Fibroblast of the aortic adventitia (primary cell): Measurements from ENCODE around the gene PCSK6. TPM values are rescaled to one million over a fixed set of nuclear protein-coding genes. Genes with fewer than 3 reads are reported as not detected.

Experiments
- DNase-seq: peaks from one replicate; pipeline ENCODE4 v3.0.0-alpha.2; 2010; ENCODE audit warnings: low read depth
- H3K4me3 ChIP-seq: 2 replicates; pipeline ENCODE4 v1.5.1; 2011; ENCODE audit warnings: low read depth, mild to moderate bottlenecking, control low read depth, low read length, moderate library complexity
- CTCF ChIP-seq: IDR thresholded peaks from 2 replicates; pipeline ENCODE4 v1.5.1; 2011; ENCODE audit warnings: mild to moderate bottlenecking, low read length, control low read depth, inconsistent platforms; ENCODE audit not compliant: insufficient read depth
- total RNA-seq: library from RNA; depleted of rRNA; stranded (reverse); fragments of >200 nt; gene quantifications from 2 replicates; pipeline ENCODE4 v1.2.3, GENCODE V29; 2012; ENCODE audit warnings: low replicate concordance

The PCSK6 gene
- total RNA-seq, 1 donor: 0.81 TPM

GRCh38 chr15:101500865-101501551 lies 11.5 kb upstream of the PCSK6 start:
- DNase-seq: no peak
- no peak overlapping the region for H3K4me3 ChIP-seq
- TF ChIP-seq CTCF: no peak

GRCh38 chr15:101499863-101500713 lies 10.6 kb upstream of the PCSK6 start:
- TF ChIP-seq CTCF: no peak
- no peak overlapping the region for H3K4me3 ChIP-seq
- no peak for DNase-seq

GRCh38 chr15:101498717-101499480 lies 9.4 kb upstream of the PCSK6 start:
- TF ChIP-seq CTCF: no peak
- no peak for DNase-seq
- no peak overlapping the region for H3K4me3 ChIP-seq

- H3K4me3 ChIP-seq: no peak overlapping the region
- DNase-seq: no peak
- TF ChIP-seq CTCF: no peak
Observed at GRCh38 chr15:101498076-101498716, 8.7 kb upstream of the PCSK6 start.

GRCh38 chr15:101497484-101498034 lies 8.1 kb upstream of the PCSK6 start:
- no peak for DNase-seq
- H3K4me3 ChIP-seq: no peak overlapping the region
- no peak for TF ChIP-seq CTCF

- no peak for DNase-seq
- TF ChIP-seq CTCF: no peak
- H3K4me3 ChIP-seq: no peak overlapping the region
Observed at GRCh38 chr15:101497017-101497416, 7.5 kb upstream of the PCSK6 start.
